ENCODE measurements around the gene ARID5A.
"Not testable (repeated sequence)": the region's sequence is repeated elsewhere in the genome, so short reads cannot be mapped to it uniquely, and the experiment has no call there.

Gene ARID5A
- 23.3 to 207 (median 45.9) reads per million in 17 experiments for total RNA-seq

GRCh38 chr2:96536445-96537065 lies at the start of gene ARID5A:
TSS of gene ARID5A (plus strand) at chr2:96536752. CDS start at chr2:96536827, 75 bp downstream.
- peak; percentile 94 to 98 (median 96) for DNase-seq

- DNase-seq, result no peak
Observed at GRCh38 chr2:96489261-96489660, 47.3 kb upstream of the ARID5A start.

- peak; percentile 46 to 91 (median 77) for DNase-seq
Observed at GRCh38 chr2:96489663-96490062, 46.9 kb upstream of the ARID5A start.

GRCh38 chr2:96491860-96492497 lies 44.6 kb upstream of the ARID5A start:
- DNase-seq, result no peak

GRCh38 chr2:96493072-96493471 lies 43.5 kb upstream of the ARID5A start:
- DNase-seq, result no peak

GRCh38 chr2:96494188-96494587 lies 42.4 kb upstream of the ARID5A start:
- no peak for DNase-seq

- no peak for DNase-seq
Observed at GRCh38 chr2:96495982-96496629, 40.4 kb upstream of the ARID5A start.

- DNase-seq, result no peak
Observed at GRCh38 chr2:96498021-96498431, 38.5 kb upstream of the ARID5A start.

GRCh38 chr2:96498611-96499010 lies 37.9 kb upstream of the ARID5A start:
- DNase-seq, result not testable (repeated sequence)

GRCh38 chr2:96499061-96499960 lies 37.2 kb upstream of the ARID5A start:
- DNase-seq, result no peak

GRCh38 chr2:96500385-96501066 lies 36.0 kb upstream of the ARID5A start:
- no peak for DNase-seq

GRCh38 chr2:96501471-96501874 lies 35.1 kb upstream of the ARID5A start:
- DNase-seq, result peak in 3 of 4 experiments; percentile 46 to 60 (median 58)

GRCh38 chr2:96501886-96502810 lies 34.4 kb upstream of the ARID5A start:
- DNase-seq, result no peak

- peak in 3 of 4 experiments; percentile 43 to 71 (median 49) for DNase-seq
Observed at GRCh38 chr2:96502891-96503636, 33.5 kb upstream of the ARID5A start.

GRCh38 chr2:96503637-96504243 lies 32.8 kb upstream of the ARID5A start:
- no peak for DNase-seq

GRCh38 chr2:96505231-96505889 lies 31.2 kb upstream of the ARID5A start, which contains the start of gene NEURL3:
TSS of gene NEURL3 (minus strand) at chr2:96505357. CDS start at chr2:96505286, 71 bp downstream.
- DNase-seq, result peak; percentile 29 to 58 (median 48)

GRCh38 chr2:96506016-96506906 lies 30.3 kb upstream of the ARID5A start:
- DNase-seq, result no peak

GRCh38 chr2:96506907-96507240 lies 29.7 kb upstream of the ARID5A start:
- DNase-seq, result no peak

Data from suppressor macrophage (primary cell).